HG03025 (cell line): ENCODE measurements around the gene OPA1.
"Not testable (repeated sequence)": the region's sequence is repeated elsewhere in the genome, so short reads cannot be mapped to it uniquely, and the experiment has no call there.

Experiments
- ATAC-seq: cut with Tn5 transposase; IDR thresholded peaks from one replicate; pipeline ENCODE4 v1.9.1; 2021; ENCODE audit warnings: mild to moderate bottlenecking, moderate library complexity; ENCODE audit not compliant: unreplicated experiment, low FRiP score

Gene OPA1

GRCh38 chr3:193586526-193586925, 6.5 kb upstream of the OPA1 start:
- ATAC-seq = no peak

- ATAC-seq = no peak
These were observed 3.9 kb upstream of the OPA1 start for GRCh38 chr3:193589129-193589528.

GRCh38 chr3:193589616-193590015, 3.4 kb upstream of the OPA1 start:
- ATAC-seq = no peak

GRCh38 chr3:193590088-193590856, 2.7 kb upstream of the OPA1 start:
- no peak for ATAC-seq

- peak; percentile 11 for ATAC-seq
These were observed 641 bp downstream of the OPA1 start for GRCh38 chr3:193593668-193594030.

- ATAC-seq = no peak
These were observed 2.1 kb downstream of the OPA1 start for GRCh38 chr3:193594946-193595689.

- ATAC-seq = no peak
These were observed 3.0 kb downstream of the OPA1 start for GRCh38 chr3:193595939-193596487.

GRCh38 chr3:193598202-193598601, 5.2 kb downstream of the OPA1 start:
- ATAC-seq = no peak

GRCh38 chr3:193599393-193599792, 6.4 kb downstream of the OPA1 start:
- ATAC-seq = no peak

- ATAC-seq = peak; percentile 75
These were observed 12.9 kb downstream of the OPA1 start for GRCh38 chr3:193605876-193606275.

GRCh38 chr3:193606892-193607291, 13.9 kb downstream of the OPA1 start:
- ATAC-seq = not testable (repeated sequence)

- not testable (repeated sequence) for ATAC-seq
These were observed 17.5 kb downstream of the OPA1 start for GRCh38 chr3:193610516-193610915.

- ATAC-seq = no peak
These were observed 21.4 kb downstream of the OPA1 start for GRCh38 chr3:193614430-193614829.

- no peak for ATAC-seq
These were observed 24.6 kb downstream of the OPA1 start for GRCh38 chr3:193617628-193618027.

- ATAC-seq = no peak
These were observed 27.0 kb downstream of the OPA1 start for GRCh38 chr3:193620057-193620456.

GRCh38 chr3:193620650-193621049, 27.6 kb downstream of the OPA1 start:
- ATAC-seq = no peak

GRCh38 chr3:193621127-193621526, 28.1 kb downstream of the OPA1 start:
- ATAC-seq = no peak

- no peak for ATAC-seq
These were observed 37.0 kb downstream of the OPA1 start for GRCh38 chr3:193630005-193630404.

- no peak for ATAC-seq
These were observed 44.8 kb downstream of the OPA1 start for GRCh38 chr3:193637831-193638230.

GRCh38 chr3:193638833-193639232, 45.8 kb downstream of the OPA1 start:
- ATAC-seq = no peak

- ATAC-seq = no peak
These were observed 47.2 kb downstream of the OPA1 start for GRCh38 chr3:193640165-193640715.
